GM18517 (cell line): ENCODE measurements around the gene KLHL3.

Experiments
- ATAC-seq: cut with Tn5 transposase; IDR thresholded peaks from one replicate; pipeline ENCODE4 v1.9.1; 2021; ENCODE audit warnings: mild to moderate bottlenecking, moderate library complexity; ENCODE audit not compliant: unreplicated experiment

KLHL3 gene

GRCh38 chr5:137747848-137748247 is 12.0 kb upstream of the KLHL3 start:
- ATAC-seq, result no peak

GRCh38 chr5:137743031-137743640 is 7.2 kb upstream of the KLHL3 start:
- ATAC-seq, result peak; percentile 67

GRCh38 chr5:137741718-137742117 is 5.8 kb upstream of the KLHL3 start:
- no peak for ATAC-seq

- no peak for ATAC-seq
These were observed 3.8 kb upstream of the KLHL3 start for GRCh38 chr5:137739737-137740136.

GRCh38 chr5:137738947-137739346 is 3.1 kb upstream of the KLHL3 start:
- ATAC-seq, result no peak

- ATAC-seq, result peak; percentile 31
These were observed 1.7 kb upstream of the KLHL3 start for GRCh38 chr5:137737349-137738131.

- ATAC-seq, result no peak
These were observed 607 bp upstream of the KLHL3 start for GRCh38 chr5:137736496-137736895.

- ATAC-seq, result peak; percentile 7
These were observed 831 bp downstream of the KLHL3 start for GRCh38 chr5:137734962-137735554.

GRCh38 chr5:137734331-137734730 is 1.6 kb downstream of the KLHL3 start:
- ATAC-seq, result no peak

- no peak for ATAC-seq
These were observed 2.0 kb downstream of the KLHL3 start for GRCh38 chr5:137733922-137734321.

GRCh38 chr5:137733006-137733405 is 2.9 kb downstream of the KLHL3 start:
- no peak for ATAC-seq

GRCh38 chr5:137731176-137731575 is 4.7 kb downstream of the KLHL3 start:
- ATAC-seq, result no peak

GRCh38 chr5:137730336-137730735 is 5.6 kb downstream of the KLHL3 start:
- no peak for ATAC-seq

- no peak for ATAC-seq
These were observed 7.8 kb downstream of the KLHL3 start for GRCh38 chr5:137728048-137728447.

- no peak for ATAC-seq
These were observed 8.3 kb downstream of the KLHL3 start for GRCh38 chr5:137727623-137728022.

GRCh38 chr5:137724251-137724650 is 11.6 kb downstream of the KLHL3 start:
- no peak for ATAC-seq

- ATAC-seq, result no peak
These were observed 17.3 kb downstream of the KLHL3 start for GRCh38 chr5:137718611-137719010.

GRCh38 chr5:137716337-137716736 is 19.6 kb downstream of the KLHL3 start:
- ATAC-seq, result no peak

GRCh38 chr5:137715456-137715855 is 20.4 kb downstream of the KLHL3 start:
- ATAC-seq, result no peak

- no peak for ATAC-seq
These were observed 20.9 kb downstream of the KLHL3 start for GRCh38 chr5:137714946-137715345.

- ATAC-seq, result no peak
These were observed 21.4 kb downstream of the KLHL3 start for GRCh38 chr5:137714494-137714893.

- no peak for ATAC-seq
These were observed 23.7 kb downstream of the KLHL3 start for GRCh38 chr5:137712139-137712667.
